GM18909 (cell line): ENCODE measurements around the gene SEC31B.
A peak's percentile ranks its signal among the peaks of the same experiment; 100 is the strongest.

Experiments
- ATAC-seq: cut with Tn5 transposase; IDR thresholded peaks from one replicate; pipeline ENCODE4 v1.9.1; 2021; ENCODE audit warnings: mild to moderate bottlenecking; ENCODE audit not compliant: unreplicated experiment, poor library complexity

SEC31B gene

DNA sequence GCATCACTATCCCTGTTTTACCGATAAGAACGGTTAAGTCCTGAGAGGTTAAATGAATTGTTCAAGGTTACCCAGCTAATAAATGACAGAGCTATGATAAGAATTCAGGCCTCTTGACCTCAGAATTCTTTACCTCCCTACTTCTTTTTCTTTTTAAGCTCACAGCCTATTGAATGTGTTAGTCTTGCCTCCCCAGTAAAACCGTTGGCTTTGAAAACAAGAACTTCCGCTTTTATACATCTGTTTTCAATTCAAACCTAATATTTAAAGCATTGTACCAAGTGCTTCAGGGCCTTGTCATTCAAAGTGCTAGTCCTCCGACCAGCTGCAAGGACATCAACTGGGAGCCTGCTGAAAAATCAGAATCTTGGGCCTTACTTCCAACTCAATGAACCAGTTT is 15.6 kb downstream of the SEC31B start:
- no peak for ATAC-seq

DNA sequence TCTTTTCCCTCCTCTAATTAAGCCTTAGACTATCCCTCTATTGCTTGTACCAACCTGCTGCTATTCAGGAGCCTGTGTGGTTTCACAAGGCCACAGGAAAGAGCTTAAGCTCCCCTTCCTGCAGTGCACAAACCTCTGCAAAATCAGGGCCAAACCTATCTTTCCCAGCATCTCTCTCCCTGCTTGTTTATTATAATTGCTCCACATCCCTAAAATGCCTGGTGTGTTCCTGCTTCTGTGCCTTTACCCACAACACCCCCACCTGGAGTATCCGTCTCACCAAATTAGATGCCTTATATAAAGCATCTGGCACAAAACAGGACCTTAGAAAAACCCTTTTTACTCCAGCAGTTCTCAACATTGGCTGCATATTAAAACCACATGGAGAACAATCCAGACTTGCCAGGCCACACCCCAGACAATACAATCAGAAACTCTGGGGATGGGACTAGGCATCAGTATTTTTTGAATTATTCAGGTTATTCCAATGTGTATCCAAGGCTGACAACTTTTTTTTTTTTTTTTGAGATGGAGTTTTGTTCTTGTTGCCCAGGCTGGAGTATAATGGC is 16.7 kb downstream of the SEC31B start:
- ATAC-seq: no peak

DNA sequence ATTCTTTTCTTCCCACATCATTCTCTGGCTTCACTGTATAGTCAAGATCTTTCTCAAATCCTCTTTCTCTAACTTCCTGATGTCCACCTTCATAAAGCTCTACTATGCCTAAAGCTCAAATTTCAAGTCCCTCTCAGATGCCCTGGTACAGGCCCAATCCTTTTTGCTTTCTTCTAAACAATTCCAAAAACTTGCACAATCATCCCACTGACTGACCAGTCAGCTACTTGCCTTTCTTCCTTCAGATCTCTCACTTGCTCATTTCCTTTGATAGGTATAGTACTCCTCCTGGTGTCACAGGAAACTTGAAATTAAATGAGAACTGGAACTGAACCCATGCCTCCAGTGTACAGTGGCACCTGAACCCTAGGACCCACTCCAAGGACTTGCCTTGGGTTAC is 18.2 kb downstream of the SEC31B start:
- no peak for ATAC-seq

DNA sequence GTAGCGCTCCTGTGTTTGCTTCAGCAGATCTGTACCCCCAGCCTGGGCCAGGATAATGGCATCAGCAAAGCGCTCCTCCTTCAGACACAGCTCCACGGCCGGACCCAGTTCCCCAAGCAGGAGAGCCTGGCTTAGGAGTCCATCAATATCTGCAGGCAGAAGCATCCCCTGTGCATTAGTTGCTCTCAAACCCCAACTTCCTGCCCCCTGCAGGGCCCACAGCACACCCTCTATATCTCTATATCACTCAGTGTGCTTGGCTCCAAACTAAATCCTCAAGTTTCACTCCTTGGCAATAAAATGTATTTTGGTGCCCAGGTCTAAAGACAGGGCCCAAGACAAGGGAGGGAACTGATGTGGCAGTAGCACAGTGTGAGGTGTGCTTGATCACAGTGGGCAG is 21.6 kb downstream of the SEC31B start:
- no peak for ATAC-seq

DNA sequence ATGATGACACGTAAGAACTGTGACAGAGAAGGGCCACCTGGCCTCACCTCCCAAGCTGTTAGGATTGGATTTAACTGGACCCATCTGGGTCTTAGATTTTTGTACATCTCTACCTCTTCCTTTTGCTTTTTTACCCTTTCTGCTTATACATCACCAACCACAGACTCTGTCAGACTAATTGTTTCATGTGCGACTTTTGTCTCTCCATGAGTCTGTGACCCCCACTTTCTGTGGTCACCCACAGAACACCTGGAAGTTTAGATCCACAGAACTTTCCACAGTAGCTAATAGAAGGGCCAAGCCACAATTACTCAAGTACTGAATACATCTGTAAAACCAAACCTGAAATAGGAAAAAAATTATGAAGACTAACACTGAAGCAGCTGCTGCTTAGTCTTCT is 23.1 kb downstream of the SEC31B start:
- ATAC-seq: no peak

DNA sequence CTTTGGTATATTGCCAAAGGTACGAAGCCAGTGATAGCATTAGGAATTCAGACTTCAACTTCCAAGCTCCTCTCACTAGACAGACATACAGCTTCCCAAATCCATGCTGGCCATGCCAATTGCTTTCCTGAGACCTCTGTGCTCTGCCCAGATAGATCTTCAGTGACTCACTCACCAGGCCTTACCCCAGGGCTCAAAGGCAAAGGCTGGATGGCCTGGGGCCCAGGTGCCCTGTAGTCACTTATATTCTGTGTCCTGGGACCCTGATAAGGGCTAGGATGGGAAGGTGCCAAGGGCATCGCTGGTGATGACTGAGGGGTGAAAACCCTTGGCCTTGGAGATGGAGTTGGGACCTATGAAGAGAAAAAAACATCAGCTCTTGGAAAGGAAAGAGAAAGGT is 29.1 kb downstream of the SEC31B start:
- ATAC-seq: no peak

DNA sequence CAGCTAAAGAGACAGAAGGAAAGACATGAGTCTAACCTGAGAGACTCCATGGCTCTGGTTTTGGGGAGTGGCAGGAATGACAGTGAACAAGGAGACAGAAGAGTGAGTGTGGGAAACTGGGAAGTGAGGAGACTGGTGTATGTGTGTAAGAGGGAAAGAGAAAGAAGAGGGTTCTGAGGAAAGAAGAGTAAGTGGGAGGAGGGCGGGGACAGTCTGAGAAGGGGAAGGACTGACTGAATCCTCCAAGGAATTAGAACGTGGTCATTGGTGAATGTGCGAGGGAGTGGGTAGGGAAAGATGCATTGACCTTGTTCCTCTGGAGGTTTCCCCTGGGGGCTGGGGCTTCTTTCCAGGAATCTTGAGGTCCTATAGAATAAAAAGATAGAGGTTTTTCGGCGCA is 30.3 kb downstream of the SEC31B start:
- ATAC-seq: no peak

DNA sequence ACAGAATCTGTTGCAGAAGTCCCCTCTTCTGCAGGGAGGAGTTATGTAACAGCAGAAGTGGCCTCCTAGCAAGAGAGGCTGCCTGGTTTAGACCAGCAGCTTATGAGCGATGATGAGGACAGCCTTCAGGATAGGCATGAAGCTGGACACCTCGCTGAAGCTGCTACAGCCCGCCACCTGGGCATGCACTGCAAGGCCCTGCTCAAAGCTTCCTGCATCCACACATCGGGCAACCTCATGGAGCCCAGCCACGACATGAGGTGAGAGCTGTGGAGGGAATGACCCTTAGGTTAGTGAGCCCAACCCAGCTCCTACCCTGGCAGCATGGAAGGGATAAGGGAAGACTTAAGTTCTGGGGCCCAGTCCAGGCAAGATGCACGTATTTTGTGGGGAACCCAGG is 32.1 kb downstream of the SEC31B start:
- ATAC-seq: no peak

DNA sequence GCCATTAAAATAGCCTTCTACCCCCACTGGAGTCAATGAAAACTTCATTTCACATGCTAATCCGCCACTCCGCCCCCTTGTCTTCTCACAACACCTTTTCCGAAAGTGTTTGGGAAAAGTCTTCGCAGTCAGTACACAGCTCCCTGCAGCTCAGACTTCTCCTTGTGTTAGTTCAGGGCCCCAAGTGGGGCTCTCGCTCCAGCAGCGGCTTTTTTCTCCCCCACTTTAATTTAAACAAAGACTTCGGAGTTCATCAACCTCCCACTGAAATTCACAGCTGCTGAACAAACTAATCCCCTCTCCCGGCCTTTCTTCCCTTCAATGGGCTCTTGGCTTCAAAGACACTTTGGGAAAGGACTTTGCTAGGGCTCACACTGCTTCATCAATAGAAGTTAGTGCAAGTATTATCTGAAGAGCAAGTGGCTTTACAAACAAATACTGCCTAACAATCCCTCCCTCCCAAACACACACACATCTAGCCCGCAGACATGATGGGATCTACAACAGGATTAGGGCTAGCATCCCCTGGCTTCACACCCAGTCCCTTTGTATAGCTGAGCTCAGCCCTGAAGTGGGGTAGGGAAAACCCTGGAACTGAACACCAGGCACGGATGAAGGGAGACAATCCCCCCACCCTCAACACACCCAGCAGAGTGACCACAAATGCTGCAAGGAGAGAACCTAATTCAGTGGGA is 33.7 kb downstream of the SEC31B start:
- no peak for ATAC-seq

DNA sequence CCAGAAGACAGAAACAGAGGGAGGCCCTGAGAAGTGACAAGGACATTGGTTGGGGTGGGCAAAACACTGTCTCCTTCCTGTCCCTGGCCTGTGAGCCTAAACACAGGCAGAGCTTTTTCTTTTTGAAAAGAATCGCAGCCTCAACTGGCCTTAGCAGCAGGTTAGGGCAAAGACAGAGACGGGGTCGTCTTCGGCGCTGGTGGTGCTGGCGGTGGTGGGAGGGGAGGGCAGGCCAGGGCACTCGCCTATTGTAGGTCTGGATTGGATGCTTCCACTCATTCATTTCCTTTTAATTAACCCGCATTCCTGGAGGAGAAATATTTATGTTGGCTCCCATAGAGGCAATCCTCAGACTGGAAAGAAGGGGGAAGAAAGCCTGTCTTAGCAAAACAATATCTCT is 34.3 kb downstream of the SEC31B start:
- no peak for ATAC-seq

DNA sequence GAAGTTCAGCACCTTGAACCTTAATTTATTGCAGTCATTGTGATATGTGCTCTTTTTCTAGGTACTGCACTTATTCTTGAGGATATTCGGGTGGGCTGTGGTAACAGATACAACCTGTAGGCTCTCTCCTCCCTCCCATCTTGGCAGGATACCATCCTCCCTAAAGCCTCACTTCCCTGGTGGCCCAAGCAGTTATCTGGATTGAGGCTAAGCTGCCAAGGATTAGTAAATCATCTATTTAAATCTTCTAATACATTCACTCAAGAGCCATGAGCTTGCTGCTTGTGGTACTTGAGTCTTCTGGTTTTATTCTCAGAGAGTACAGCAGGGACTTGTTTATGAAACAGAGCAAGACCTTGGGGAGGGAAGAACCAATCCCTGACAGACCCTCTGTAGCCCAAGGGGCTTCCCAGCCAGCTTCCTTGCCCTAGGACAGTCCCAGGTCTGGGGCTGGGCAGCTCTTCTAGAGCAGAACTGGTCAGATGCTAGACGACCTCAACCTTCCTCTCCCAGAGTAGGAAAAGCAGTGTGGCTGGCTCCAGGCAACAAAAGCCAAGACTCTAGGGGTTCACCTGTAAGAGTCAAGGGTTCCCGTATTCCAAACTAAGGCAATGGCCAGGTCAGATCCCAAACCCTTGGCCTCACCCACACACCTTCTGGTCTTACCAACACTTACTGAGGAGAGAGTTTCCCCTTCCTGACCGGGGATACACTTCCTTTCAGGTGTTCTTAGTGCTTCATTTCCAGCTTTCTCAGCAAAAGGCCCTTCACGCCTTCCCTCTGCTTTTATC is 35.6 kb downstream of the SEC31B start:
- no peak for ATAC-seq

DNA sequence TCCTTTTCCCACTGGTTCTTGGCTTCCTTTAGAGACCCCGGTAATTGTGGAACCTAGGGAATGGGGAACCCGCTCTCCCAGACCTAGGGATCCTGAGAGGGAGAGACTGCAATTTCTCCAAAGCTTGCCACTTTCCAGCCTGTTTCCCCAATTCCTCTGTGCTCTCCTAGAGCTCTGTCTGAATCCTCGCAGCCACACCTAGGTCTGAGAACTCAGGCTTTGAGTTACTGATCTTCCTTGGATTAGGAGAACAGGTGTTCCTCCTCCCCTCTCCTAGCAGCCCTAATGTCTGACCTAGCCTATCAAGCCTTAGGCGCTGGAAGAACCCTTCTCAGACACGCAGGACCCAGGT is 36.9 kb downstream of the SEC31B start:
- no peak for ATAC-seq

DNA sequence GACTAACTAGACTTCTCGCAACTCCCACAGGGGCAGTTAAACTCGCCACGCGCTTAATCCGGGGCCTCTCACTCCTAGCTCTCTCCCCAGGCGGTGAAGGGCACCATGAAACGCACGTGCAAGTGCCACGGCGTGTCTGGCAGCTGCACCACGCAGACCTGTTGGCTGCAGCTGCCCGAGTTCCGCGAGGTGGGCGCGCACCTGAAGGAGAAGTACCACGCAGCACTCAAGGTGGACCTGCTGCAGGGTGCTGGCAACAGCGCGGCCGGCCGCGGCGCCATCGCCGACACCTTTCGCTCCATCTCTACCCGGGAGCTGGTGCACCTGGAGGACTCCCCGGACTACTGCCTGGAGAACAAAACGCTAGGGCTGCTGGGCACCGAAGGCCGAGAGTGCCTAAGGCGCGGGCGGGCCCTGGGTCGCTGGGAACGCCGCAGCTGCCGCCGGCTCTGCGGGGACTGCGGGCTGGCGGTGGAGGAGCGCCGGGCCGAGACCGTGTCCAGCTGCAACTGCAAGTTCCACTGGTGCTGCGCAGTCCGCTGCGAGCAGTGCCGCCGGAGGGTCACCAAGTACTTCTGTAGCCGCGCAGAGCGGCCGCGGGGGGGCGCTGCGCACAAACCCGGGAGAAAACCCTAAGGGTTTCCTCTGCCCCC is 37.4 kb downstream of the SEC31B start:
- ATAC-seq: peak; percentile 40

DNA sequence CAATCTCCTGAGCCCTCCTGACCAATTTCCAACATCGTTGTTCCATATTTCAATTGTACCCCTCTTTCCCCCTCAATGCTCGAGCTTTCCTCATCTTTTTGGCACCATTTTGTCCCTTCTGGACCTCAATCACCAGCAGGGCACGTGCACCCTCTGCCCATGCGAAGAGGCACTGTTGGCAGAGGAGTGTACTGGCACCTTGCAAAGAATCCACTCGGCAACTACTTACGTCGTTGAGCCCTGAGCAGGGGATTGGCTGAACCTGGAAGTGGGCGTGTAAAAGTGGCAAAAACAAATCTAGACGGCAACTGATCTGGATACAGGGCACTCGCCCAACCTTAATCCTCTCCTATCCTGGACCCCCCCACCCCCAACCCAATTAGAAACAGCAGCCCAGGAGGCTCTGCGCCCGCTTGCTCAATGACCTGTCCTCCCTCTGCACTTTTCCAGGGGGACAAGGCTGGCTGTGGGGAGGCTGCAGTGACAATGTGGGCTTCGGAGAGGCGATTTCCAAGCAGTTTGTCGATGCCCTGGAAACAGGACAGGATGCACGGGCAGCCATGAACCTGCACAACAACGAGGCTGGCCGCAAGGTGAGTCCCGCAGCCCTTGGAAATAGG is 38.1 kb downstream of the SEC31B start:
- ATAC-seq: peak; percentile 98

DNA sequence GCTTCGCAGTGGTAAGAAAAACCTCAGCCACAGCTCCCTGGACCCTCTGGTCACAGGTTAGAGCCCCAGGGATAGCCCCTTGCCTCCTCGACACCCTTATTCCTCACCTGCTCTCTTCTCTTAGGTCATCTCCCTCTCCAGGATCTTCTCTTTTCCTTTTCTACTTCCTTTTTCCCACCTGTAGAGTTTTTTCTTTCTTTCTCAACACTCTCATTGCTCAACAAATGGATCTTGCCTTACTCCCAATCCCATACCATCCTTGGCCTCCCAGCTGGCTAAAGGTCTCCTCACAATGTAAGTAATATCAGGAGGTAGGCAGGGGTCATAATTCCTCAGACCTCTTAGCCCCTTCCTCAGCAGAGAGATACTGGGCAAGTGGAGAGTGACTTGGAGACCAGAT is 39.7 kb downstream of the SEC31B start:
- no peak for ATAC-seq

DNA sequence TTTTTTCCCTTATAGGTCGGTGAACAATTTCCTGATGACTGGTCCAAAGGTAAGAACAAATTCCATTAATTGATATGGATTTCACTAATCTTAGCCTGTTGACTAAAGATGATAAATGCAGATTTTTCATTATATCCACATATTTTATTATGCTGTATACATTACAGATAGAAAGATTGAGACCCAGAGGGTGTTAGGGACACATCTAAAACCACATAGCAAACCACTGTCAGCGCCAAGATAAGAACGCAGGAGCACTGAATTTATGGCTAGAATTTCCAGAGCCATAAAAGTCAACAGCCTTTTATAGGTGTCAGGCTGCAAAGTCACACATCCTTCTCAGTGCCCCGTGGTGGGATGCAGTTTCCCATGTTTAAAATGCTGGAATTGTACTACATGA is 40.6 kb downstream of the SEC31B start:
- ATAC-seq: no peak

DNA sequence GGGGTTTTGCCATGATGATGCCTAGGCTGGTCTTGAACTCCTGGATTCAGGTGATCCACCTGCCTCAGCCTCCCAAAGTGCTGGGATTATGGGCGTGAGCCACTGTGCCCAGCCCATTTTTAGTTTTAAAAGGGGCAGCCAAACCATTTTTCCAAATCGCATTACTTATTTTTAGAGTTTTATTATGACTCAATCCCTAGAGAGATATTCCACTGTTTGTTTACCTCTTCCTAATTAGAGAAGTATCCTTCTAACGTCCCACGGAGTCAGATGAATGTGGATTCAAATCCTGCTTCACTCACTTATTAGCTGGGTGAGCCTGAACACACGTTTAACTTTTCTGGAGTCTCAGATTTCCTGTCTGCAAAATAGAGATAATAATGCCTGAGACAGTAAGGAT is 41.7 kb downstream of the SEC31B start:
- ATAC-seq: no peak

DNA sequence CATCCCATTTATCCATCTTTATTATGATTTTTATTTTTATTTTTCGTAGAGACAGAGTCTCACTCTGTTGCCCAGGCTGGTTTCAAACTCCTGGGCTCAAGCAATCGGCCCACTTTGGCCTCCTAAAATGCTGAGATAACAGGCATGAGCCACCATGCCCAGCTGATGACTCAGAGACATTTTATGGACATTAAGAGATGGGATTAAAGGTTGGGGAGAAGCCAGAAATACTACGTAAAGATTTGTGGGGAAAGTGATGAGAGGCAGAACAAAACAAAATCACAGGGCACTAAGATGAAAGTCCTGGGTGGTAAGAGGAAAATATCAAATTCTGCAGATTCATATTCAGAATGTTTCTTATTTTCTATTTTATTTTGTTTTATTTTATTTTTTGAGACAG is 49.3 kb downstream of the SEC31B start:
- ATAC-seq: no peak

DNA sequence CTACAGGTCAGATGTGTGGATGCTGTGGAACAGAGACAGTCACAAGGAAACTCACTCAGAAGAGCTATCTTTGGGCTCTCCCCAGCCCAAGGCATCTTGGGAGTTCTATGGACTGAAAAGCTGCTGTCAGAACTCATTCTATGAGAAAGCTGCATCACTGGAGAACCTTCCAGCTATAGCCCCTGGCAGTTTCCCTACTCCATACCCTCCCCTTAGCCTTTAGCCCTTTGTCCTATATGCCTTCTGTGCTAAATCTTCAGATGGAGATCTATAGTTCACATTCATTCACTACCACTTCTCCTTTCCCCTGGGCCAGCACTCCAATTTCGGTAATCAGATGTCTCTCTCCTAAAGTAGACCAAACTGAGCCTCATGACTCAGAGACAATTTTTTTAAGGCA is 49.9 kb downstream of the SEC31B start:
- ATAC-seq: no peak

DNA sequence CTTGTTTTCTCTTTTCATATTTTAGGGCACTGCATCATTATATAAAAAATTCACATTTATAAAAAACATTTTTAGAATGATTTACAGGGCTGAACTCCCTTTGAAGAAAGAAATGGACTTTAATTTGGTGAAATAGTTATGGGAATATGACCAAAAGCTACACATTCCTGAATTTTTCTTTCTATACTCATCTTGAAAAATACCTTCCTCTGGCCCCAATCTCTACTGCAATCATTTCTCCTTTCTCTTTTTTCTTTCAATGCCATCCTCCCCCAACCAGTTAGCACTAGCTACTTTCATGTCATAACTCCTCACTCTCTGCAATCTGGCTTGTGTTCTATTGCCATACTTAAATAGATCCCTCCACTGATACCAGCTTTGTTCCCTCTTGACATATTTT is 50.7 kb downstream of the SEC31B start:
- ATAC-seq: no peak

DNA sequence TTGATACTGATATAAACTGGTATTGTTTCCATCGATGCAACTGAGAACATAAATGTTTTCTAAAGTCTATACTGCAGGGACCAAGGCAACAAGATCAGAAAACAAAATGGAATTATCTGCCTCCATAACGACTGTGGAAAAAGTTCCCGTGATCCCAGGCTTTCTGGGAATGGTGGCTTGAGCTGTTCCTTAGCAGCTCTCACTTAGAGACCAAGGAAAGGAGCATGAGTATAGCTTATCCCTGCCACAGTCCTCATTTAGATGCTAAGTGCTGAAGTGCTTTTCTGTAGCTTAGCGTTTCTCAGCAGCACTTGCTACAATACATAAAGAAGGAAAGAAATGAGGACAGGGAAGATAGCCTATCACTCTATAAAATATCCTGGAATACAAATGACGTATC is 51.3 kb downstream of the SEC31B start:
- no peak for ATAC-seq
